ENCODE measurements around the gene ADCY10.
"Not testable (repeated sequence)": the region's sequence is repeated elsewhere in the genome, so short reads cannot be mapped to it uniquely, and the experiment has no call there.

ADCY10 gene

GRCh38 chr1:167815650-167816049, 98.3 kb downstream of the ADCY10 start:
- FAIRE-seq (no peak), DNase-seq (ENCODE audit: low spot score) (no peak)

- FAIRE-seq, result no peak
- no peak for DNase-seq (ENCODE audit: low spot score)
These were observed 101.0 kb downstream of the ADCY10 start for GRCh38 chr1:167812972-167813371.

- FAIRE-seq (no peak), DNase-seq (ENCODE audit: low spot score) (no peak)
These were observed 105.2 kb downstream of the ADCY10 start for GRCh38 chr1:167808690-167809089.

- no peak for FAIRE-seq
- DNase-seq (ENCODE audit: low spot score), result no peak
These were observed 105.8 kb downstream of the ADCY10 start for GRCh38 chr1:167808104-167808503.

GRCh38 chr1:167806676-167807075, 107.3 kb downstream of the ADCY10 start:
- not testable (repeated sequence) for DNase-seq (ENCODE audit: low spot score); FAIRE-seq

GRCh38 chr1:167806235-167806634, 107.7 kb downstream of the ADCY10 start:
- not testable (repeated sequence) for FAIRE-seq; DNase-seq (ENCODE audit: low spot score)

GRCh38 chr1:167805041-167805556, 108.8 kb downstream of the ADCY10 start:
- FAIRE-seq, result no peak
- no peak for DNase-seq (ENCODE audit: low spot score)

- FAIRE-seq (no peak), DNase-seq (ENCODE audit: low spot score) (peak; percentile 83)
These were observed 110.4 kb downstream of the ADCY10 start for GRCh38 chr1:167803358-167804207.

GRCh38 chr1:167802235-167802634, 111.7 kb downstream of the ADCY10 start:
- FAIRE-seq (no peak), DNase-seq (ENCODE audit: low spot score) (no peak)

- DNase-seq (ENCODE audit: low spot score), result no peak
- no peak for FAIRE-seq
These were observed 113.7 kb downstream of the ADCY10 start for GRCh38 chr1:167800251-167800650.

- DNase-seq (ENCODE audit: low spot score) (no peak), FAIRE-seq (no peak)
These were observed 114.2 kb downstream of the ADCY10 start for GRCh38 chr1:167799747-167800146.

GRCh38 chr1:167798952-167799351, 115.0 kb downstream of the ADCY10 start:
- DNase-seq (ENCODE audit: low spot score) (no peak), FAIRE-seq (no peak)

- peak; percentile 30 for DNase-seq (ENCODE audit: low spot score)
- no peak for FAIRE-seq
These were observed 116.9 kb downstream of the ADCY10 start for GRCh38 chr1:167797015-167797414.

- FAIRE-seq (no peak), DNase-seq (ENCODE audit: low spot score) (no peak)
These were observed 117.9 kb downstream of the ADCY10 start for GRCh38 chr1:167795810-167796740.

- FAIRE-seq, result no peak
- DNase-seq (ENCODE audit: low spot score), result no peak
These were observed 119.9 kb downstream of the ADCY10 start for GRCh38 chr1:167794043-167794442.

- FAIRE-seq (no peak), DNase-seq (ENCODE audit: low spot score) (no peak)
These were observed 121.8 kb downstream of the ADCY10 start for GRCh38 chr1:167792188-167792565.

- FAIRE-seq, result no peak
- no peak for DNase-seq (ENCODE audit: low spot score)
These were observed 122.4 kb downstream of the ADCY10 start for GRCh38 chr1:167791281-167792187.

- no peak for FAIRE-seq
These were observed 123.8 kb downstream of the ADCY10 start for GRCh38 chr1:167790117-167790516.

GRCh38 chr1:167789501-167789900, 124.4 kb downstream of the ADCY10 start:
- DNase-seq (ENCODE audit: low spot score), result no peak
- FAIRE-seq, result no peak

More at GRCh38 chr1:167790117-167790516, 123.8 kb downstream of the ADCY10 start:
- no peak for DNase-seq (ENCODE audit: low spot score)

GRCh38 chr1:167786502-167786901, 127.4 kb downstream of the ADCY10 start:
- DNase-seq (ENCODE audit: low spot score), result no peak
- FAIRE-seq, result no peak

All from urothelium cell line (cell line).